Prostate gland (tissue), 2 donors: ENCODE data around the gene SP6.

ENCODE experiments used
- POLR2AphosphoS5 ChIP-seq: sonication (generic); formaldehyde crosslinking; IDR thresholded peaks from one replicate; pipeline ENCODE4 v1.6.1; 2017; ENCODE audit warnings: antibody characterized with exemption
- TF ChIP-seq, protein P1 (sequence below), 4 experiments: fragments of 200-600 bp in 2 of 4; fragments of 450-650 bp in 2 of 4; sonication (generic) in 2 of 4; IDR thresholded peaks; 1 replicate in 3 of 4; 2 replicates in 1 of 4; pipeline ENCODE4 v1.5.1; 2016 to 2019; ENCODE audit warnings: antibody characterized with exemption in 4 of 4, mild to moderate bottlenecking in 2 of 4, moderate library complexity in 2 of 4

DNA sequence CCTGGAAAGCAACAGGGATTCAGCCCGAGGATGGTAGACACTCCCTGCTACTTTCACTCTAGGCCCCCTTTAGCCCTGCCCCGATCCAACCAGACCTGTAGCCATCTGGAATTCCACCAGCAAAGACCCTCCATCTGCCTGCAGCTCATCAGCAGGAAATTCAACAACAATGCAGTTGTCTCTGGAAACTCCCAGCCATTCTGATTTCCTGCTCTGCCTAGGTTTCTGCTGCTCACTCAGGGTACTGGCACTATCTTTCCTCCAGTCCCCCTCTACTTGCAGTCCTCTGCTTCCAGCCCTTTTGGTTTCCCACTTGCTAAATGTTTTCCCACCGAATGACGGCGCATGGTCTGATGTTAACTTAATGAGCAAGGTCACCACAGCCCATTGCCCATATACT lies 2.7 kb upstream of the SP6 start:
- TF ChIP-seq, protein P1, sequence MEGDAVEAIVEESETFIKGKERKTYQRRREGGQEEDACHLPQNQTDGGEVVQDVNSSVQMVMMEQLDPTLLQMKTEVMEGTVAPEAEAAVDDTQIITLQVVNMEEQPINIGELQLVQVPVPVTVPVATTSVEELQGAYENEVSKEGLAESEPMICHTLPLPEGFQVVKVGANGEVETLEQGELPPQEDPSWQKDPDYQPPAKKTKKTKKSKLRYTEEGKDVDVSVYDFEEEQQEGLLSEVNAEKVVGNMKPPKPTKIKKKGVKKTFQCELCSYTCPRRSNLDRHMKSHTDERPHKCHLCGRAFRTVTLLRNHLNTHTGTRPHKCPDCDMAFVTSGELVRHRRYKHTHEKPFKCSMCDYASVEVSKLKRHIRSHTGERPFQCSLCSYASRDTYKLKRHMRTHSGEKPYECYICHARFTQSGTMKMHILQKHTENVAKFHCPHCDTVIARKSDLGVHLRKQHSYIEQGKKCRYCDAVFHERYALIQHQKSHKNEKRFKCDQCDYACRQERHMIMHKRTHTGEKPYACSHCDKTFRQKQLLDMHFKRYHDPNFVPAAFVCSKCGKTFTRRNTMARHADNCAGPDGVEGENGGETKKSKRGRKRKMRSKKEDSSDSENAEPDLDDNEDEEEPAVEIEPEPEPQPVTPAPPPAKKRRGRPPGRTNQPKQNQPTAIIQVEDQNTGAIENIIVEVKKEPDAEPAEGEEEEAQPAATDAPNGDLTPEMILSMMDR (IDR thresholded peaks at IDR 0.05): no peak
- TF ChIP-seq POLR2AphosphoS5: no peak
